Stimulated activated CD8-positive, alpha-beta memory T cell treated with anti-CD3 and anti-CD28 coated beads, Interleukin-12 subunit alpha, Interleukin-12 subunit beta, amount 100 ng/mL, for 1 hour (primary cell): ENCODE measurements around the gene POR.
"Not testable (repeated sequence)": the region's sequence is repeated elsewhere in the genome, so short reads cannot be mapped to it uniquely, and the experiment has no call there.

Source experiments
- DNase-seq: peaks from one replicate; pipeline ENCODE4 v3.0.0-alpha.2; 2020; ENCODE audit warnings: low read depth

Gene POR

GRCh38 chr7:75885036-75885435 lies 29.9 kb upstream of the POR start:
- DNase-seq = no peak

DNA sequence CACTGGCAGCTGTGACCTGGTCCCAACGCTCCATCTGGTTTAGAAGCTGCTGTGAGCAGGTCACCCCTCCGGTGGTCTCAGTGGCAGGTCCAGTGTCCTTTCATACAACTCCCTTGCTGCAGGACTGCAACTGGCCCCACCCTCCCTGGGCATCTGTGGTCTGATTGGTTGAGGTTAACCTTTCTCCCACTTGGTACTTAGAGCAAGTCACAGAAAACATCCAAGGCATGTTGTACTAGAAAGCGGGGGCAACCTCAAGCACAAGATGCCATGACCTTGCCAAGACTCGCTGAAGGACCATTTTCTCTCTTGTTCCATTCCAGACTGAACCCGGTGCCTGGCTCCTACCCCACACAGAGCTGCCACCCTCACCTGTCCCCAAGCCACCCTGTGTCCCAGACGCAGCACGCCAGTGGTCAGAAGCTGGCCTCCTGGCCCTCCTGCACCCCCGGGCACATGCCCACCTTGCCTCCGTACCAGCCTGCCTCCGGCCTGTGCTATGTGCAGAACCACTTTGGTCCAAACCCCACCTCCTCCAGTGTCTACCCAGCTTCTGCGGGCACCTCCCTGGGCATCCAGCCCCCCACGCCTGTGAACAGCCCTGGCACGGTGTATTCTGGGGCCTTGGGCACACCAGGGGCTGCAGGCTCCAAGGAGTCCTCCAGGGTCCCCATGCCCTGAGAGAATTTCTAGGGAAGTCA lies 27.1 kb upstream of the POR start:
- DNase-seq = no peak

- DNase-seq = no peak
Observed at GRCh38 chr7:75888464-75889222, 26.3 kb upstream of the POR start.

DNA sequence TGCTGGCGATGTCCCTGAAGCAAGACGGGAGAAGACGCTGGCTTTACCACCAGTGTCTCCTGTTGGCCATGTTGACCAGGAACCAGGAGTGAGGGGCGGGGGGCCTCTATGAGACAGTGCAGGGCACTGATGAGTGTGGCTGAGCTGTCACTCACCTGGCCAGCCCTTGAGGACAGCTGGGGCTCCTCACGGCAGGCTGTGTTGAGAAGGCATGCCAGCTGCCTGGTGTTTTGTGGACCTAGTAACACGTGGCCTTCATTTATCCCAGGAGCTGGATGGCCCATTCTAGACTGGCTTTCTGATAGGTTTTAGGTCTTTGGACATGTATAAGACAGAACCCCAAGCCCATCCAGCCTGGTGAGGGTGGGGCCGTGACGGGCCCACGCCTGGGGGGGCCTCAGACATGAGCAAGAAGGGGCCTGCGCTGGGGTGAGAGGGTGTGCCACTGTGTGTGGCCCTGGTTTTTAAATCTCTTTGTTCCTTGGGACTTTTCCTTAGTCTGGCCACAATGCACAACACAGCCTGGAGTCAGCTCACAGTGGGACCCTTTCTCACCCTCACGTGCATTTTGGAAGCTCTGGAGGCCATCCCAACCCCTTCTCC lies 25.6 kb upstream of the POR start:
- no peak for DNase-seq

GRCh38 chr7:75889826-75890225 lies 25.1 kb upstream of the POR start:
- no peak for DNase-seq

DNA sequence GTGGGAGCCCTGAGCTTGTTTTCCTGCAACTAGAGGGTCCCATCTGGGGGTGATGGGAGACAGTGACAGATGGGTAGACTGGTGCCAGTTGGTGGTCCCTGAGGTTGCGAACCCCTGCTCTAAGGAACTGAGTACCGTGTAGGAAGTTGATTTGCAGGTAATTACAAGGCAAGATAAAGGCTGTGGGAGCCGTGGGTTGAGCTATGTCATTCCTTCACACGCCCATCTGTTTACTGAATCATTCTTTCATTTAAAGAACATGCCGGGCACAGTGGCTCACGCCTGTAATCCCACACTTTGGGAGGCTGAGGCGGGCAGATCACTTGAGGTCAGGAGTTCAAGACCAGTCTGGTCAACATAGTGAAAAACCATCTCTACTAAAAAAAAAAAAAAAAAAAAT lies 23.7 kb upstream of the POR start:
- DNase-seq = not testable (repeated sequence)

DNA sequence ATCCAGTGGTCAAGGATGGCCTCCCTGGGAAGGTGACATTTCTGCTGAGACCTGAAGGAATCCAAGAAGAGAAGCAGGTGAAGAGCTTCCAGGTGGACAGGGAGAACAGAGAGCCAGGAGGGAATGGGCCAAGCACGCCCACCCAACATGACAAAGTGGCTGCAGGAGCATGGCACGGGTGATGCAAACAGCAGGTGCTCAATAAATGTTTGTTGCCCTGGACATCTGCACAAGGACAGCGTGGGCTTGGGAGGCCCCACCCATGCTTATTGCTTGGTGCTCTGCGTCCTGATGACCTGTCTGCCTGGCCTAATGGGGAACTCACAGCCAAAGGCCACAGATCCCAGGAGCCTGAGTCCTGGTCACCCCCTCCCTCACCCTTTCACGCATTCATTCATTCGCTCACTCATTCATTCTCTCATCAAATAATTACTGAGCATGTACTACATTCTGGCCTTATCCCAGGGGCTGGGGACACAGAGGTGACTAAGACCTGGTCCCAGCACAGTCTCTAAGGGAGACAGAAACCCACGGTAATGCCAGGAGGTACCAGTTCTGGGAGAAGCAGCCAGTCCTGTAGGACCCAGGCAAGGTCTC lies 23.0 kb upstream of the POR start:
- DNase-seq = no peak

GRCh38 chr7:75892634-75893272 lies 22.2 kb upstream of the POR start:
- no peak for DNase-seq

DNA sequence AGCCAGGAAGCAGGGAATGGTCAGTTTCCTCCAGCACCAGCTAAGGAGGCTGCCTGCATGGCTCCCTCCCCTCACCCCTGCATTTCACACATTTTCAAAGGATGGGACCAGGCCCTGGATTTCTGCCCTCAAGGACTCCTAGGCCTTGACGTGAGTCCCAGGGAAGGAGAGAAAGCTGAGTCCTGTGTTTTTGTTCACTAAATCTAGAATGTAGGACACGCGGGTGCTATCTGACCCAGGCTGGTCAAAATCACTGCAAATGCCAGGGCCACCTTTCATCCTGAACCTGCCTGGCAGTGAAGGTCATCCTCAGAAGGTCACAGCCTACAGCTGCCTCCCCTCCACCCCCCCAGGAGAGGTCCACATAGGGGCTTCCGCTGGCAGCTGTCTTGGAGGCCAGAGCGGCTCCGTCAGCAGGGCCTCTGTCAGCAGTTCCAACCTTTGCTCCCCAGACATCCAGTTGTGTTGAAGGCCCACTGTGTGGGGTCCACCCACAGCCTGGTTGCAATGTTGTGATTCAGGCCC lies 18.1 kb upstream of the POR start:
- DNase-seq = no peak

DNA sequence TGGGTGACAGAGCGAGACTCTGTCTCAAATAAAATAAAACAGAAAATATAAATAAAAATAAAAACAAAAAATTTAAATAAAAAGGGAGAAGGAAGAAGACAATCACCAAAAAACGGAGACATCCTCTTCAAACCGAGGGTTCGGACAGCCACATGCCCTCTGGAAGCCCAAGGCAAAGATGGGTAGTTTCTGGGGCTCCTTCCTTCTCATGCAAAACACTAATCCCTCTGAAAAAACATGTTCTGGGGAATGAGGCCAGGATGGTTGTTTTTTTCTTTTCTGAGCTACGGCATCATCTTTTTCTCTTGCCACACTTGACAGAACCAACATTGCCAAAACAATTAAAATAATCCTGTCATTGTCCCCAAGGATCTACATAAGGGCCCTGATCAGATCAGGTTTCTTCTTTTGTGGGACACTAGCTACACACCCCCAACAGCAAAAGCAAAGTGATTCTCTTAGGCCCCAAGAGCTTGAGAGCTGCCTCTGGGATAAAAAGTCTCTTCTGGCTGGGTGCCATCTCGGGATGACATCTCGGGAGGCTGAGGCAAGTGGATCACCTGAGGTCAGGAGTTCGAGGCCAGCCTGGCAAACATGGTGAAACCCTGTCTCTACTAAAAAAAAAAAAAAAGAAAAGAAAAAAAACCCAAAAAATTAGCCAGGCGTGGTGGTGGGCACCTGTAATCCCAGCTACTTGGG lies 14.2 kb upstream of the POR start:
- no peak for DNase-seq

DNA sequence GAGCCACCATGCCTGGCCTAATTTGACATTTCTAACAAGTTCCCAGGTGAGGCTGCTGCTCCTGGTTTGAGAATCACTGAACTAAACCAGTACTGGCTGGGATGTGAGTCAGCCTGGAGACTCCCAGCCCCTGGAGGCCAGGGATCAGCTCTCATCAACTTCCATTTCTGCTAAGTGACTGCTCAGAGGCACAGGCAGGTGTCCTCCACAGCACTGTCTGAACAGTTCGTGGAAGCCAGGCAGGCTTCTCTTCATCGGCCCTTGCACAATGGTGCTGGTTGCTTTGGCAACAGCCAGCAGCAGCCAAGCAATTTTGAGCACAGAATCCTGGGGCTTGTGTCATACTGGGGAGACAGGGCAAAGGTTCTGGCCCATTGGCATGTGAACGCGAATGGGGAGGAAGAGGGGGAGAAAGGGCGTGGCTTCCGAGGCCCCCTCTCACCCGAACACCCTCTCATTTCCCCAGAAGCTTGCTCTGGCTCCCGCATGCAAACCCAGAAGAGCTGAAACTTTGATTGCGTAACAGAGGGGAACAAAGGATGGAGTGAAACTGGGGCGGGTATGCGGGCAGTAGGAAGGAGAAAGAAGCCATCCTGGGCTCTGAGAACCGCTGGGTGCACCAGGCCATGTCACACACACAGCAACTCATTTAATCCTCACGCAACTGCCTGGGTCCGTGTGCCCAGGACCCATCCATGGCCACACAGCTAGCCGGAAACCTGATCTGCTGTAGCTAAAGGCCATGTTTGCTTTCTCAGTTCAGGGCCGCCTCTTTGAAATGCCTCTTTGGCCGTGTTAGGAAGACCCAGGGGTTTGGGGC lies 9.0 kb upstream of the POR start:
- DNase-seq = no peak

DNA sequence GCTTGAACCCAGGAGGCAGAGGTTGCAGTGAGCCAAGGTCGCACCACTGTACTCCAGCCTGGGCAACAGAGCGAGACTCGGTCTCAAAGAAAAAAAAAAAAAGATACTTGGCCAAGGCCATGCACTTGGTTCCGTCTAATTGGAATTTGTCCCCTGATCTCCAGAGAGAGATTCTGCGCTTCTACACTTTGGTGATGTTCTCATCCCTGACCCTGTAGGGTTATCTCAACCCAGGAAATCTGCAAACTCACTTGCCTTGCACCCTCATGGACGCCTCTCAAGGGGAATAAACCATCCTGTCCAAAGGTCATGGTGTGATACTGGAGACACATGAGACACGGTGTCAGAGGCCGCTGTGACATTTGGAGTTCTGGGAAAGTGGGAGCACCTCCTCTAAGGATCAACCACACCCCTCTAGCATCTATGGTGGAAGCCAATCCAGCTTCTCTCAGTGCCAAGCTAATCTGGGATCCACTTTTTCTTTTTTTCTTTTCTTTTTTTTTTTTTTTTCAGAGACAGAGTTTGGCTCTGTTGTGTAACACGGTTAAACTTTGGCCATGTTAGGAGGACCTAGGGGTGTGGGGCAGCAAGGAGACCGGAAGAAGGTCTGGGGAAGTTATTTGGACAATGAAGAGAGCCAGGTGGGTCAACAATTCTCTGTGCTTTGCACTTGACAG lies 7.8 kb upstream of the POR start:
- no peak for DNase-seq

DNA sequence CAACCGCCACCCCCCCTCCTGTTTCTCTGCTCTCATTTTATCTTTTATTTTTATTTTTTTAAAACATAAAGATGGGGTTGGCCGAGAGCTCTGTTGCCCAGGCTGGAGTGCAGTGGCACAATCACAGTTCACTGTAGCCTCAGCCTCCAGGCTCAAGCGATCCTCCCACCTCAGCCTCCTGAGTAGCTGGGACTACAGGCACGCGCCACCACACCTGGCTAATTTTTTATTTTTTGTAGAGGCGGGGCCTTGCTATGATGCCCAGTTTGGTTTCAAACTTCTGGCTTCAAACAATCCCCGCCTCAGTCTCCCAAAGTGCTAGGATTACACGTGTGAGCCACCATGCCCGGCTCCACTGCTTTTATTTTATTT lies 7.3 kb upstream of the POR start:
- not testable (repeated sequence) for DNase-seq

DNA sequence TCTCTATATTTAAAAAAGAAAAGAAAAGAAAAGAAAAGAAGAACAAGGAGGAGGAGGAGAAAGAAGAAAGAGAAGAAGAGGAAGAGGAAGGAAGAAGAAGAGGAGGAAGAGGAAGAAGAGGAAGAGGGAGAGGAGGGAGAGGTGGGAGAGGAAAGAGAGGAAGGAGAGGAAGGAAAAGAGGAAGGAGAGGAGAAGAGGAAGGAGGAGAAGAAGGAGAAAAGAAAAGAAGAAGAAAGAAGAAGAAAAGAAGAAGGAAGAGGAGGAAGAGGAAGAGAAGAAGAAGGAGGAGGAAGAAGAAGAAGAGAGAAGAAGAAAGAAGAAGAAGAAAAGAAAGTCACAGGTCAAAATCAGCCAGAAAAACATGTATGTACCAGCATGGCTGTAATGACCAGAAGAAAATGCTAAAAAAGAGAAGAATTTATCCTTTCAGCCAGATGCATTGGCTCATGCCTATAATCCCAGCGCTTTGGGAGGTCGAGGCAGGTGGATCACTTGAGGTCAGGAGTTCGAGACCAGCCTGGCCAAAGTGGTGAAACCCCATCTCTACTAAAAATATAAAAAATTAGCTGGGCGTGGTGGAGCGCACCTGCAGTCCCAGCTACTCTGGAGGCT lies 5.3 kb upstream of the POR start:
- DNase-seq = no peak

GRCh38 chr7:75911186-75911585 lies 3.8 kb upstream of the POR start:
- not testable (repeated sequence) for DNase-seq

DNA sequence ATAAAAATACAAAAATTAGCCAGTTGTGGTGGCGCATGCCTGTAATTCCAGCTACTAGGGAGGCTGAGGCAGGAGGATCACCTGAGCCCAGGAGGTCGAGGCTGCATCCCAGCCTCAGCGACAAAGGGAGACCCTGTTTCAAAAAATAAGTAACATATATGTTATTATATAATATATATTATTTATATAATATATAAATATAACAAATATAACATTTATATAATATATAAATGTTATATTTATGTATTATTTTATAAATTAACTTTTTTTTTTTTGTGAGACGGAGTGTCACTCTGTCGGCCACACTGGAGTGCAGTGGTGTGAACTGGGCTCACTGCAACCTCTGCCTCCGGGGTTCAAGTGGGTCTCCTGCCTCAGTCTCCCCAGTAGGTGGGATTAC lies 1.5 kb upstream of the POR start:
- DNase-seq = no peak

GRCh38 chr7:75914169-75914654 lies 743 bp upstream of the POR start:
- no peak for DNase-seq

GRCh38 chr7:75915416-75916156 lies 631 bp downstream of the POR start:
- no peak for DNase-seq

- DNase-seq = no peak
Observed at GRCh38 chr7:75916259-75916658, 1.3 kb downstream of the POR start.
